ENCODE results near the gene NOVA2. TPM values are rescaled to one million over a fixed set of nuclear protein-coding genes. Genes with fewer than 3 reads are reported as not detected.

The NOVA2 gene
- total RNA-seq, 1 donor, result 0.27 TPM

DNA sequence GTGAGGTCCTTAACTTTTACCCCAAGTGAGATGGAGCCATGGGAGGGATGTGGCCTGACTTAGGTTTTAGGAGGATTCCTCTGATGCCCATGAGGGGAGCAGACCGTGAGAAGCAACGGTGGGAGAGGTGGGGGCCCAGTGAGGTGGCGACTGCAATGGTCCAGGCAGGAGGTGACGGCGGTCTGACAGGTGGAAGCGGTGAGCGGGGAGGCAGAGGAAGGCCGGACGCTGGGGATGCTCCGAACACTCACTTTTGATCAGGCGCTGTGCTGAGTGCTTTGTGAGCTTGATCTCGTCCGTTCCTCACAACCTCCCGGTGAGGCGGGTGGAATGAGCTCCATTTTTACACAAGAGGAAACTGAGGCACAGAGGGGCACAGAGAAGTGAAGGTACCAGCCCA is 11.6 kb downstream of the NOVA2 start:
- no peak overlapping the region for H3K4me3 ChIP-seq (ENCODE audit: low read depth, low read length)
- TF ChIP-seq, protein P1, sequence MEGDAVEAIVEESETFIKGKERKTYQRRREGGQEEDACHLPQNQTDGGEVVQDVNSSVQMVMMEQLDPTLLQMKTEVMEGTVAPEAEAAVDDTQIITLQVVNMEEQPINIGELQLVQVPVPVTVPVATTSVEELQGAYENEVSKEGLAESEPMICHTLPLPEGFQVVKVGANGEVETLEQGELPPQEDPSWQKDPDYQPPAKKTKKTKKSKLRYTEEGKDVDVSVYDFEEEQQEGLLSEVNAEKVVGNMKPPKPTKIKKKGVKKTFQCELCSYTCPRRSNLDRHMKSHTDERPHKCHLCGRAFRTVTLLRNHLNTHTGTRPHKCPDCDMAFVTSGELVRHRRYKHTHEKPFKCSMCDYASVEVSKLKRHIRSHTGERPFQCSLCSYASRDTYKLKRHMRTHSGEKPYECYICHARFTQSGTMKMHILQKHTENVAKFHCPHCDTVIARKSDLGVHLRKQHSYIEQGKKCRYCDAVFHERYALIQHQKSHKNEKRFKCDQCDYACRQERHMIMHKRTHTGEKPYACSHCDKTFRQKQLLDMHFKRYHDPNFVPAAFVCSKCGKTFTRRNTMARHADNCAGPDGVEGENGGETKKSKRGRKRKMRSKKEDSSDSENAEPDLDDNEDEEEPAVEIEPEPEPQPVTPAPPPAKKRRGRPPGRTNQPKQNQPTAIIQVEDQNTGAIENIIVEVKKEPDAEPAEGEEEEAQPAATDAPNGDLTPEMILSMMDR (IDR thresholded peaks at IDR 0.05; ENCODE audit: insufficient read depth, low read length), result no peak
- no peak for DNase-seq (ENCODE audit: low read depth)

DNA sequence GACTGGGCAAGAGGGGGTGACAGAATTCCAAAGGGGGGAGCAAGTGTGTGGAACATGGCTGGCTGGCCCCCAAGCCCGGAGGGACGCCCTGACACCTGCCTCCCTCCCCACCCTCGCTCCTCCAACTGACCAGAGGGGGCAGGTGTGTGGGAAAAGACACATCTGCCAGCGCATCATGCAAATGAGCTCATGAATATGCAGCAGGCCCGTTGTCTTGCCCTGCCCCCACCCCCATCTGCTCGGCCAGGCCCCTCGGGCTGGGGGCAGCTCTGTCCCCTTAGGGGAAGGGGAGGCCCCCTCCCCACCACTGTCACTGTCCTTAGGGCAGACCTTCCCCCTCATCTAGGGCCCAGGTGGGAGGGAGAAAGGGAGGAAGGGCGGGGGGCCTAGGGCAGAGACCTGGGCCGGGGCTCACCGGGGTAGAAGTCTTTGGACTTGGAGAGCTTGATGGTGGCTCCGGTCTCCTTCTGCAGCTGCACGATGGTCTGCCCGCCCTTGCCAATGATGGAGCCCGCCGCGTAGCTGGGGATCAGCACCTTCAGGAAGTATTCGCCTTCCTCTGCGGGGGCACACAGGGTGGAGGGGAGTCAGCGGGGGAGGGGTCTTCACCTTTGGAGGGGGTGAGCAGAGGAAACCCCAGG is 12.9 kb downstream of the NOVA2 start:
- no peak overlapping the region for H3K4me3 ChIP-seq (ENCODE audit: low read depth, low read length)
- TF ChIP-seq, protein P1 (IDR thresholded peaks at IDR 0.05; ENCODE audit: insufficient read depth, low read length), result no peak
- no peak for DNase-seq (ENCODE audit: low read depth)

DNA sequence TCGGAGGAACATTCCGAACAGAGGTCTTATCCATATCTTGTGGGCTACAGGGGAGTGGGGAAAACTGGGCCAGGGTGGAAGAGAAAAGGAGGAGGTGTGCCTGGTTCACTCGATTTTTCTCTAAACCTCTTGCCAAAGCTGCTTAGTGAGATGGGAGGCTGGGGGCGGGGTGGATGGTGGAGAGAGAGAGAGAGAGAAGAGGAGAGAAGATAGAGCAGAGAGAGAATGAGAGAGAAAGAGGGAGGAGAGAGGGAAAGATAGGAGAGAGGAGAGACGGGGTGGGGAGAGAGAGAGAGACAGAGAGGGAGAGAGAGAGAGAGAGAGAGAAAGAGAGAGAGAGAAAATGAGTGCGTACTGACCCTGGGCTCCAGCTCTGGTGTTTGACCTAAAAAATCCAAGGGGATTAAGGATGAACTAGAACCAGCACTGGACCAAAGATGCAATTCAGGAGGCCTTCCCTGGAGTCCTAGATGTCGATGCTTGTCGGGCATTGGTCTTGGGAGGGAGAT is 14.1 kb downstream of the NOVA2 start:
- no peak overlapping the region for H3K4me3 ChIP-seq (ENCODE audit: low read depth, low read length)
- TF ChIP-seq, protein P1 (IDR thresholded peaks at IDR 0.05; ENCODE audit: insufficient read depth, low read length), result no peak
- DNase-seq (ENCODE audit: low read depth), result no peak

DNA sequence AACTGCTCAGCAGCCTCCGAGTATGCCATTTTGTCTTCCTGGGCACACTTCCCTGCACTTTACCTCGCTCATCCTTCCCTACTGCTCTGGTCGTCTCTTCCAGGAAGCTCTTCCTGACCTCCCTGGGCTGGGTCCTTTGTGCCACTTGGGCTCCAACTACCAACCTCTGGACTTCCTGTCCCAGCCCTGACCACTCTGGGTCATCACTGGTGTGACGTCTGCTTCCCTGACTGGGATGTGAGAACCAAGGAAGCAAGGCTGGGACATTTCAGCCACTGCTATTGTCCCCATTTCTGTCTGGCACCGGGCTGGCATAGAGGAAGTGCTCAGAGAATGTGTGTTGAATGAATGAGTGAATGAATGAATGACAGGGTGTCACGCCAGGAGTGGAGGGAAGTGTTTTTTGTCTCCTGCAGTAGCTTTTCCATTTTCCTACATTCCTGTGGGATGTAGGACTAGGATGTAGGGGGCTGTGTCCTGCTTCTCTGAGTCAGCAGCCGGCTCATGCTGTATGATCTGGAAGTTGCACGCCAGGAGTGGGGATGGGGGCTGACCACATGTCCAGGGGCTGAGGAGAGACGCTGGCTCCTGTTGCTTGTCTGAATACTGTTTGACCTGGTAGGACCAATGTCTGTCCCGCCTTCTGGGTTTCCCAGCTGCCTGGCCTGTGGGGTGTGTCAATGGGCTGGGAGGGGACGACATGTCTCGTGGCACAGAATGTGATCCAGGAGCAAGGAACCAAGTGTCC is 14.7 kb downstream of the NOVA2 start:
- peak; percentile 62 for DNase-seq (ENCODE audit: low read depth)
- TF ChIP-seq, protein P1 (IDR thresholded peaks at IDR 0.05; ENCODE audit: insufficient read depth, low read length), result no peak
- H3K4me3 ChIP-seq (ENCODE audit: low read depth, low read length), result no peak overlapping the region

DNA sequence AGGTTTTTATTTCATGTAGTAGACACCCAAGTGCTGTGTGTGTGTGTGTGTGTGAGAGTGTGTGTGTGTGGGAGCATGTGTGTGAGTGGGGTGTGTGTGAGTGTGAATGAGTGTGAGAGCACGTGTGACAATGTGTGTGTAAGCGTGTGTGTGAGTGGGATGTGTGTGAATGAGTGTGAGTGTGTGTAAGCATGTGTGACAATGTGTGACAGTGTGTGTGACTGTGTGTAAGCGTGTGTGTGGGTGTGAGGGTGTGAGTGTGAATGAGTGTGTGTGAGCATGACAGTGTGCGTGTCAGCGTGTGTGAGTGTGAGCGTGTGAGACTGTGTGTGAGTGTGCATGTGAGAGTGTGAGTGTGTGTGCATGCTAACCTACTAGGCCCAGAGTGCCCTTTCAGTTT is 15.3 kb downstream of the NOVA2 start:
- H3K4me3 ChIP-seq (ENCODE audit: low read depth, low read length), result no peak overlapping the region
- TF ChIP-seq, protein P1 (IDR thresholded peaks at IDR 0.05; ENCODE audit: insufficient read depth, low read length), result no peak
- DNase-seq (ENCODE audit: low read depth), result no peak

DNA sequence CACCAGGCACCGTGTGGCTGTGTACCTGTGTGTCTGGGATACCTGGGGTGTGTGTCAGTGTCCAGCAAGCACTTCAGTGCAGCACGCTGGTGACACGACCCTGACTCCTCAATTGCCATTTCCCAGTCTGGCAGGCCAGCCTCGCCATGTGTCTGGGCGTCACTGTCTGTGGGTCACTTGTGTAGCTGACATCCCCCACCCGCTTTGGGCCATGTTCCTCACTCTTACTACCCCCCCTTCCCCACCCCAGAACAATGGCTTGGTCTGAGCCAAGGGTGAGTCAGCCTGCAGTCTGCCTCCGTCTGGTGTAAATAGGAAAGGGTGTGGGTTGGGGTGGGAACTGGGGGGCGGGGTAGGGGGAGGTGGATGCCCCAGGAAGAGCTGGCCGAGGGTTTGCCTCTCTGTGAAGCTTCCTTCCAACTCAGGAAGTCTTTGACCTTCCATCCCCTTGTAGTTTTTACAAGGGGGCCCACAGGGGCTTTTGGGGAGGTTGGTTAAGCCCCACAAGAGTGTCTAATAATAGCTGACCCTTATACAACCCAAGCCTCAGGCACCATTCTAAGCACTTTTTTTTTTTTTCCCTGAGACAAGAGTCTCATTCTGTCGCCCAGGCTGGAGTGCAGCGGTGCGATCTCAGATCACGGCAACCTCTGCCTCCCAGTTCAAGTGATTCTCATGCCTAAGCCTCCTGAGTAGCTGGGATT is 17.6 kb downstream of the NOVA2 start:
- TF ChIP-seq, protein P1 (IDR thresholded peaks at IDR 0.05; ENCODE audit: insufficient read depth, low read length), result peak; percentile 7
- DNase-seq (ENCODE audit: low read depth), result peak; percentile 89
- no peak overlapping the region for H3K4me3 ChIP-seq (ENCODE audit: low read depth, low read length)

Measured in fibroblast of the aortic adventitia (primary cell).